ENCODE measurements around the gene GAD2.

GAD2 gene

GRCh38 chr10:26222563-26222962 lies 6.0 kb downstream of the GAD2 start:
- no peak for DNase-seq (ENCODE audit: low spot score)

- no peak for DNase-seq (ENCODE audit: low spot score)
Measured at GRCh38 chr10:26225322-26225721, 8.7 kb downstream of the GAD2 start.

- DNase-seq (ENCODE audit: low spot score): no peak
Measured at GRCh38 chr10:26227786-26228185, 11.2 kb downstream of the GAD2 start.

DNA sequence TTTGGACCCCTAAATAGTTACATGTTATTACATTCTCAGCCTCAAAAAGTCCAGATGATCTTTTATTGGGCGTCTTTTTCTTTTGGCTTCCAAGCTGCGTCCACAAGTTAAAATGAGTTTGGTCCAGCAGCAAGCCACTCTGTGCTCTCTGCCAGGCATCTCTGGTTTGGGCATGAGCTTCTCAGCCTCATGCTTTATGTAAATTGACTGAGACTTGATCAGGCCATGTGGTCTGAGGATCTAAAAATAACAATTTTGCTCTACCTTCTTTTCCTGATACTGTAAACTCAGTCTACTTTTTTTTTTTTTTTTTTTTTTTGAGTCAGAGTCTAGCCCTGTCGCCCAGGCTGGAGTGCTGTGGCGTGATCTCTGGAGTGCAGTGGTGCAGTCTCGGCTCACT lies 15.6 kb downstream of the GAD2 start:
- no peak for DNase-seq (ENCODE audit: low spot score)

- no peak for DNase-seq (ENCODE audit: low spot score)
Measured at GRCh38 chr10:26235761-26236160, 19.2 kb downstream of the GAD2 start.

DNA sequence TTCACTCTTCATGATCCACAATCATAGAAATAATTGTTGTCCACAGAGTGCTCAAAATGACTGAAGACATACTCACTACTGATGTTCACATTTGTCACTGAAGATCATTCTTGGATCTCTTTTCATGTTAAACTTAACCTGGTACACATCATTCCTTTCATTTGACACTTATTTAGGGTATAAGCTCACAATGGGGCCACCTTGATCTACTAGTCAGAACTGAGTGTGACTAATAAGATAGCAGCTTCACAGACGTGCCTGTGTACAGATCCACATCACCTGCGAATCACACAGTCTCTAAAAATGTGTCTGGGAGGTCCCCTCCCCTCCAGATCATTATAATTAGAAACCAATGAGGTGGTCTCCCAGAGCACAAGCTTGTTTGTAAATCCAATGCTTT lies 21.8 kb downstream of the GAD2 start:
- DNase-seq (ENCODE audit: low spot score): no peak

- DNase-seq (ENCODE audit: low spot score): no peak
Measured at GRCh38 chr10:26242706-26243350, 26.3 kb downstream of the GAD2 start.

DNA sequence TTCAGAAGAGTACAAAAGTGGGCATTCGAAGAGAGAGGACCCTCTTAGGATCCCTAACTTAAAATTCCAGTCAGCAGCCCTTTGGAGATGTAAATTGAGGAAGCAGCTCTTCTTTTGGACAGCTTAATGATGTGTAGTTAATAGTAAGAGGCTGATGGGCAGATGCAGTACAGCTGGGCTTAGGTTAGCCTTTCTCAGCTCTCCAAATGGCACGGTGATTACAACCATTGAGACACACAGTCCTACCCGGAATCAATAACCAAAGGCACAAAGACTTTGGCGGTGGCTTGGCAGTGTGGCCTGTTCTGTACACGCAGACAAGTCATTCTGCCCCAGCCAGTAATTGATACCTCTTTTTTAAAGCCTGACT lies 26.8 kb downstream of the GAD2 start:
- DNase-seq (ENCODE audit: low spot score): no peak

- no peak for DNase-seq (ENCODE audit: low spot score)
Measured at GRCh38 chr10:26249681-26250080, 33.1 kb downstream of the GAD2 start.

DNA sequence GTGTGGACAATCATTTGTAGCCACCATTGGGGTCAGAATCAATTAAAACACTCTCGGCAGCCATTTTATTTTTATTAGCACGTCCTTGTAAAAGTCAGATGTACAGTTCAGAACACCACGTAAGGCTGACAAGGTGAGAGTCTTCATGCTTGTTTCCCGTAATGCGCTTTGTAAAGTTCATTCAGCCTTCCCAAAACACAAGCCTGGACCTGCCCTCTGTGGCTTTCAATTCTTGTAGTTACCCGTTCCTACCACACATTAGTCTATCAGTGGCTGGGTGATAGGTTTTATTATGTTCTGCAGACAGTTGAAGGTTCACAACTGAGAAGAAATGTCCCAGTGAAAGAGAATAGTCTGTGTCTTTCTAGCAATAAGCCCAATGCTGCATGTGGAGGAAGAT lies 35.4 kb downstream of the GAD2 start:
- no peak for DNase-seq (ENCODE audit: low spot score)

- DNase-seq (ENCODE audit: low spot score): no peak
Measured at GRCh38 chr10:26254616-26255015, 38.0 kb downstream of the GAD2 start.

DNA sequence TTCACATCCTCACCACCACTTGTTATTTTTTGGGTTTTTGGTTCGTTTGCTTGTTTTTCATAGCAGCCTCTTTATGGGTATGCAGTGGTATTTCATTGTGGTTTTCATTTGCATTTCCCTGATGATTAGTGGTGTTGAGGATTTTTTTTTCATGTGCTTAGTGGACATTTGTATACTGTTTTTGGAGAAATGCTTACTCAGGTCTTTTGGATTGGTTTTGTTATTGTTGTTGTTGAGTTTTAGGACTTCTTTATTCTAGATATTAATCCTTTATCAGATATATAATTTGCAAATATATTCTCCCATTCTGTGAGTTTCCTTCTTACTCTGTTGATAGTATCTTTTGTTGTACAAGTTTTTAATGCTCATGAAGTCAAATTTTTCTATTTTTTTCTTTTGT lies 42.8 kb downstream of the GAD2 start:
- no peak for DNase-seq (ENCODE audit: low spot score)

GRCh38 chr10:26269754-26270153 lies 53.2 kb downstream of the GAD2 start:
- DNase-seq (ENCODE audit: low spot score): peak; percentile 67

- DNase-seq (ENCODE audit: low spot score): no peak
Measured at GRCh38 chr10:26274391-26274790, 57.8 kb downstream of the GAD2 start.

GRCh38 chr10:26278295-26278694 lies 61.7 kb downstream of the GAD2 start:
- no peak for DNase-seq (ENCODE audit: low spot score)

DNA sequence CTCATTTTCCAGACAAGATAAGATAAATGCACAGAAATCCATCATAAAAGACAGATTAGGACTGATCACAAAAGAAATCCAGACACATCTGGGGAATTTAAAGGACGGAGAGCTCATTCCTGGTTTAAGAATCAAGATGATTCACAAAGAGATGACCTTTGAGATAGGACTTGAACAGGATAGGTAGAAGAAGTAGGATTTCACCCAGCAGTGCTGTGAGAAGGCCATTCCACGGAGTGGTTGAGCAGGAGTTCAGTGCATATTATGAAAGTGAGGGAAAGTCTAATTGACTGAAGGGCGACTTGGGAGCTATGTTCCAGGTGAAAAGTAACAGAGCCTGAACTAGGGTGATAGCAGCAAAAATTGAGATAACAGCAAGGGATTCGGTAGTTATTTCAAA lies 73.7 kb downstream of the GAD2 start:
- DNase-seq (ENCODE audit: low spot score): no peak

DNA sequence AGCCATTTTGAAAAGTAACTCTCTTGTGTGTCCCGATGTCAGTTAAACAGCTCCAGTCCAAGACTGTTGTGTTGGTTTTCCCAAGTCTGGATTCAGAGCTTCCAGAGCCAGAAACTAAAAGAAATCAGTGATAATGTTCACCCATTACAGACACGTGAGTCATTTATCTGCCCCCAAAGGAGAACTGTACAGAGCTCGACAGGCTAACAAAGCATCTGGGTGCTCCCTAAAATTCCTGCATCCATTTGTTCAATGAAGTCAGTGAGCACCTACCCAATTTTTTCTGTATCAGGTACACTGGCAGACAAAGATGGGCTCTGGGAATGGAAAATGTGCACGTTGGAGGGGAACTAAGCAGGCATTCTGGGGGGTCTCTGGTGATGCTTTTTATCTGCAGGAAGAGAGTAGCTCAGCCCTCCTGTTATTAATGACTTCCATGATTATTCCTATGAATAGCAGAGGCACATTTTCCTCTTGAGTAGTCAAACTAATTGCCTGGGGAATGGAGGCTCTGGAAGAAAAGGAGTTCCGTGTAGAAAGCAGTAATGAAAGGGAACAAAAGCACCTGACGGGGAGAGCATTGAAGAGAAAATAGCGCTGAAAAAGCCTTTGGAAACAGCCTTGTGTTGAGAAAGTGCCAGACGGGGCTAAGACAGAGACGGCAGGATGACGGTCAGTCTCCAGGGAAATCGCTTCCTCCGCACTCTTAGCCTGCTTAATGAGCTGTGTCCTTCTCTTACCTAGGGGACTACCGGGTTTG lies 75.3 kb downstream of the GAD2 start:
- no peak for DNase-seq (ENCODE audit: low spot score)

- DNase-seq (ENCODE audit: low spot score): no peak
Measured at GRCh38 chr10:26296360-26296759, 79.8 kb downstream of the GAD2 start.

DNA sequence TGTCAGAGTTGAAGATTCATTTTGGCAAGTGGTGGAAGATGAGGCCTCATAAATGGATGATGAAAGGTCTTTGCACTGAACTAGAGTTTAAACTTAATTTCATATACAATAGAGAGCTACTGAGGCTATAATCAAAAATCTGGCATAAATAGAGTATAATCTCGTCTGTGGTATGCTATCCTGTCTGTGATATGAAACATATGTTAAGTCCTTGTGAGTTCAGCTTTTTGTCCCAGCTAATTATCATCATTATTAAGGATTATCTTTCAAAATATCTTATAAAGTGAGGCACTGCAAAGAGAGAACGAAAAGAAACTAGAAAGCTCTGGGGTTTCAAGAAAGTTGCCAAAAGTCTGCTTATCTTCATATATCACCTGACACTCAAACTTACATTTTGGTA lies 83.4 kb downstream of the GAD2 start:
- no peak for DNase-seq (ENCODE audit: low spot score)

DNA sequence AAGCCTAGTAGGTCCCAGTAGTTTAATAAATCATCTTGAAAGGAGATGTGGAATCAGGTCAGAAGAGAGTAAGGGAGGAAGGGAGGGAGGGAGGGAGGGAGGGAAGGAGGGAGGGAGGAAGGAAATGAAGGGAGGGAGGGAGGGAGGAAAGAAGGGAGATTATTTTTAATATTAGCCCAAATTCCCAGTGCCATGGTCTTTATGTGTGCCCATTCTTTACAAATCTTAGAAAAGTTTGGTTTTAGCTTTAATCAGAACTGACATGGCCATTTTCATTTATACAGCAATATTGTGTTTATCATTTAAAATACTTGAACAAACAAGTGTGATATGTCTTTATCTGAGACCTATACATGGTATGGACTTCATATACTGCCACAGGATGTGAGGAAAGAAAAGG lies 86.8 kb downstream of the GAD2 start:
- no peak for DNase-seq (ENCODE audit: low spot score)

DNA sequence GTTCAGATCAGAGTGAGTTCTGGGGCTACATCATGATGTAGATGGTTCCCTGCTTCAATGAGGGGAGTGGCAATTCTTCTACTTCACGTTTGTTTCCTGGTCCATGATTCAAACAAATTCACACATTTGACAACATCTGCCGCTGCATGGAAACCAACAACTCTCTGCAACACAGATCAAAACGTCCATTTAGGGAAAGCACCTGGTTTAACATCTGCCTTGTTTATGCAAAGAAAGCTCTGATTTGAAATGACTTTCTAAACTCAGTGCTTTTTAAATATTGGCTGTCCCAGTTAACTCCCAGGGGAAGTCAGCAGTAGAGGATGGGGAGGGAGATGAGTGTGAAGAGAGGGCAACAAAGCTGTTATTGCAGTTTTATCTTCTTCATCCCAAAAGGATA lies 93.8 kb downstream of the GAD2 start:
- peak; percentile 95 for DNase-seq (ENCODE audit: low spot score)

DNA sequence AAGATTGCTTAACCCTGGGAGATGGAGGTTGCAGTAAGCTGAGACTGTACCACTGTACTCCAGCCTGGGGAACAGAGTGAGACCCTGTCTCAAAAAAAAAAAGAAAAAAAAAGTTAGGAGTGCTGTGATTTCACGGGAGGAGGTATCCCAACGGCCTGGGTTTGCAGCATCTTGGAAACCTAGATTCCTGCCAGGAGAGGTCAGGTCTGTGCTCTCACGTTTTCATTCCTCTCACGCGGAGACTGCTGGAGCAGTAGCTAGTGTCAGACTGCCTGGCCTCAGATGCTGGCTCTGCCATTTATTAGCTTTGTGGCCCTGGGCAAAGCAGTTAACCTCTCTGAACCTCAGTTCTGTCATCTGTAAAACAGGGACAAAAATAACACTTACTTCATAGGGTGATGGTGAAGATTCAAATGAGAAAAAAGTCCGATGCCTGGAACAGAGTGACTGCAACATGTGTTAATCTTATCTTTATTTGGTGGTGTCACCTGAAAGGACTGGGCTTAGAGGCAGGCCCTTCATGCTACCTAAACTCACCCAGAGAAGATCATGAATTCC lies 94.9 kb downstream of the GAD2 start:
- peak; percentile 66 for DNase-seq (ENCODE audit: low spot score)

DNA sequence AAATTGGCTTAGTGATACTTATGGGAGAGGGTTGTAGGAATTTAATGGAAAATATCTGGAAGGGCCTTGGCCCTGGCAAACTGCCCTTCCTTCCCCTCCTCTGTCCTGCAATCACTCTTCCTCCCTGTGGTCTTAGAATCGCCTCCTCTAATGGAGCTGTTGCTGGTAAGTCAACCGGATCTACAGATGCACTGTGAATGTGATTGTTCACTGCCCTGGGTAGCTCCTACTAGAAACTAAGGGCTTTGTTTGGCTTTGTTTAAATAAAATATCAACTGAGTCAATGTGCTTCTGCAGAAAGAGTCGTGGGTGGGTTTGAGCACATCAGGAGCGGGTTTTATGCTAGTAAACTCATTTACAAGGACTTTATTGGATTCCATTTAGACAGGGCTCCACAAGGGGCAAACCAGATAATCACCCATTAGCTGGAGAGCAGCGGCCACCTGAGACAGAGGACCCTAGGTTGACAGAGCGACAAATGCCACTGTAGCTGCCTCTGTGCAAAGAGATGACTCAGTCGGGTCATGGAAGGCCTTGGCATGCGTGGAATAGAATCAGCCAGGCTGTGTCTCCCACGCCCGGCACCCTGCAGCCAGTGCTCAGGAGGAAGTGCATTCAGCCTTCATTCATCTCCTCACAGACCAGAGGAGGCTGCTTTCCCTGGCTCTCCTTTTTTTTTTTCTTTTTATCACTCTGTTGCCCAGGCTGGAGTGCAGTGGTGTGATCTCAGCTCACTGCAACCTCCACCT lies 97.9 kb downstream of the GAD2 start:
- DNase-seq (ENCODE audit: low spot score): no peak

Data from NAMALWA (cell line).